Keratinocyte (primary cell): ENCODE data around the gene HECTD4. TPM values are rescaled to one million over a fixed set of nuclear protein-coding genes. Genes with fewer than 3 reads are reported as not detected.

ENCODE experiments used
- DNase-seq: peaks from one replicate; pipeline ENCODE4 v3.0.0-alpha.2; 2011; ENCODE audit warnings: low read depth, missing footprints, low spot score
- FAIRE-seq: peaks from 2 replicates; lab custom pipeline; 2011; peaks lifted over from hg19 to GRCh38; lab: Jason Lieb, UNC
- H2AFZ ChIP-seq: 2 replicates; pipeline ENCODE4 v1.6.0; 2012; ENCODE audit warnings: low read length, control low read depth, inconsistent platforms; ENCODE audit not compliant: control insufficient read depth
- H3K27ac ChIP-seq: 2 replicates; pipeline ENCODE4 v1.5.1; 2011; ENCODE audit warnings: low read length; ENCODE audit not compliant: control insufficient read depth, insufficient read depth
- H3K27me3 ChIP-seq: 3 replicates; pipeline ENCODE4 v1.6.0; 2011; ENCODE audit warnings: low read length; ENCODE audit not compliant: control insufficient read depth, insufficient read depth; ENCODE audit errors: extremely low read depth
- H3K36me3 ChIP-seq, 2 experiments: 2 replicates in 1 of 2; 3 replicates in 1 of 2; pipeline ENCODE4 v1.5.1; 2011; ENCODE audit warnings: low read length in 2 of 2, mild to moderate bottlenecking in 1 of 2; ENCODE audit not compliant: control insufficient read depth in 2 of 2, insufficient read depth in 2 of 2; ENCODE audit errors: extremely low read depth in 1 of 2
- H3K4me1 ChIP-seq: 3 replicates; pipeline ENCODE4 v1.5.1; 2011; ENCODE audit warnings: low read length; ENCODE audit not compliant: control insufficient read depth, insufficient read depth; ENCODE audit errors: extremely low read depth
- H3K4me2 ChIP-seq: 3 replicates; pipeline ENCODE4 v1.6.0; 2011; ENCODE audit warnings: low read depth, low read length; ENCODE audit not compliant: control insufficient read depth, insufficient read depth; ENCODE audit errors: extremely low read depth
- H3K4me3 ChIP-seq, 3 experiments: fragments of 200-600 bp in 1 of 3; sonication (generic) in 1 of 3; 2 replicates in 2 of 3; 3 replicates in 1 of 3; pipeline ENCODE4 v1.5.1; 2011 to 2016; ENCODE audit warnings: low read length in 3 of 3, mild to moderate bottlenecking in 3 of 3, control low read depth in 2 of 3, inconsistent platforms in 1 of 3, low read depth in 1 of 3, mixed read lengths in 1 of 3, mixed run types in 1 of 3, moderate library complexity in 1 of 3; ENCODE audit not compliant: control insufficient read depth in 2 of 3, insufficient read depth in 2 of 3; ENCODE audit errors: extremely low read depth in 1 of 3
- H3K79me2 ChIP-seq: 2 replicates; pipeline ENCODE4 v1.6.0; 2012; ENCODE audit warnings: low read length; ENCODE audit not compliant: control insufficient read depth, insufficient read depth
- H3K9ac ChIP-seq: 3 replicates; pipeline ENCODE4 v1.6.0; 2011; ENCODE audit warnings: low read length; ENCODE audit not compliant: control insufficient read depth, insufficient read depth; ENCODE audit errors: extremely low read depth
- H3K9me1 ChIP-seq: 3 replicates; pipeline ENCODE4 v1.6.0; 2011; ENCODE audit warnings: low read length; ENCODE audit not compliant: control insufficient read depth, insufficient read depth; ENCODE audit errors: extremely low read depth
- H3K9me3 ChIP-seq: 2 replicates; pipeline ENCODE4 v1.5.1; 2012; ENCODE audit warnings: low read depth, low read length; ENCODE audit not compliant: control insufficient read depth
- H4K20me1 ChIP-seq: 3 replicates; pipeline ENCODE4 v1.6.0; 2011; ENCODE audit warnings: low read length; ENCODE audit not compliant: control insufficient read depth, insufficient read depth; ENCODE audit errors: extremely low read depth
- EZH2 ChIP-seq: IDR thresholded peaks from one replicate; pipeline ENCODE4 v1.6.1; 2012; ENCODE audit warnings: inconsistent platforms, mild to moderate bottlenecking, low read length, moderate library complexity
- dilution Hi-C: fragments of 300-500 bp; cut with MboI; formaldehyde crosslinking; loops from one replicate; pipeline ENCODE4 v1.7.0; 2020; ENCODE audit warnings: low sequenced_read_pairs; ENCODE audit not compliant: extremely low pct_ligation_motif_present
- polyA plus RNA-seq, 5 experiments: library from polyadenylated mRNA; depleted of rRNA in 3 of 5; stranded (reverse) in 3 of 5; stranded (forward) in 1 of 5; unstranded in 1 of 5; fragments of >200 nt; gene quantifications; 1 replicate in 1 of 5; 2 replicates in 3 of 5; 3 replicates in 1 of 5; pipeline versions ENCODE4 v1.2.1 to v1.2.3, GENCODE V29; 2011 to 2012; ENCODE audit warnings: missing spikeins in 2 of 5, low read depth in 1 of 5, low replicate concordance in 1 of 5
- TF ChIP-seq, protein P1 (sequence below), 3 experiments: IDR thresholded peaks in 1 of 3; conservative IDR thresholded peaks in 1 of 3; optimal IDR thresholded peaks in 1 of 3; 2 replicates in 2 of 3; 3 replicates in 1 of 3; pipeline versions ENCODE3 to v1.5.1; 2011; ENCODE audit warnings: low read length in 3 of 3, mild to moderate bottlenecking in 3 of 3, moderate library complexity in 2 of 3, control low read depth in 1 of 3, inconsistent platforms in 1 of 3; ENCODE audit not compliant: insufficient read depth in 2 of 3; ENCODE audit errors: extremely low read depth in 1 of 3

HECTD4 gene
- polyA plus RNA-seq, 1 donor (not counting 4 experiments of a cell fraction or from before 2014, with no cell fraction given): 7.5 TPM

DNA sequence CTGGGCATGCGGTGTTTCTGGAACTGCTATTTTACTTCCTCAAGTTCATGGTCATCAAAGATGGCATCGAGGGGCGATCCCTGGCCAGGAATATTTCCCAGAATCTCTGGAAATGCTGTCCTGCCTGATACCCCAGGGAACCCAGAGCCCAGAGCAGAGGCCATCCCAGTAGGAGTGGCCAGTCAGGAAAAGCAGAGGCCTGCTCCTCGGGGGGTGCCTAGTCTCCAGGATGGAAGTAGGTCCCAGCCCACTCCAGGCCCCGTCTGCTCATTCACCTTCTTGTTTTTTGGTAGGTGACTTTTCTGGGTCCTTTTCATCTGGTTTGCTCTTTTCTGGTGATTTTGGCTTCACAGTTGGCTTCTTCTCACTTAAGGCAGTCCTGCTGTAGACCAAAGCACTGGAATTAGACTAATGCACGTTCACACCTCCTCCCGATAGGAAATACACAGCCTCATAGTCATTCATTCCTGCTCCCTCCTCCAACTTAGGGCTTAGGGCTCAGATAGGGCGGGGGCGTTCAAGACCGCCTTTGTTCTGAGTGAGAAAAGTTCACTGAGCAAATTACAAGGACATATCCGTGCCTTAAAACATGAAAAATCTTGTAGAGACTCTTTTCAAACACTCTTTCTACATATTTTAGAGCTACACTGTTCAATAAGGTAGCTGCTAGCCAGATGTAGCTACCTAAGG is 205.8 kb downstream of the HECTD4 start:
- dilution Hi-C loops: no loop called here
- H3K4me3 ChIP-seq: no peak overlapping the region
- no peaks in the 10 kb centered on the region for H3K4me1 ChIP-seq
- H3K27ac ChIP-seq: no peak overlapping the region
- no peaks in the 10 kb centered on the region for H3K9me3 ChIP-seq
- H3K9ac ChIP-seq: no peak overlapping the region
- H3K9me1 ChIP-seq: no peaks in the 10 kb centered on the region
- H3K36me3 ChIP-seq: peaks cover 9 to 21% of the 10 kb centered on the region in 2 experiments
- no peaks in the 10 kb centered on the region for H4K20me1 ChIP-seq
- FAIRE-seq: no peak
- no peaks in the 10 kb centered on the region for H3K27me3 ChIP-seq
- DNase-seq: no peak
- TF ChIP-seq, protein P1, sequence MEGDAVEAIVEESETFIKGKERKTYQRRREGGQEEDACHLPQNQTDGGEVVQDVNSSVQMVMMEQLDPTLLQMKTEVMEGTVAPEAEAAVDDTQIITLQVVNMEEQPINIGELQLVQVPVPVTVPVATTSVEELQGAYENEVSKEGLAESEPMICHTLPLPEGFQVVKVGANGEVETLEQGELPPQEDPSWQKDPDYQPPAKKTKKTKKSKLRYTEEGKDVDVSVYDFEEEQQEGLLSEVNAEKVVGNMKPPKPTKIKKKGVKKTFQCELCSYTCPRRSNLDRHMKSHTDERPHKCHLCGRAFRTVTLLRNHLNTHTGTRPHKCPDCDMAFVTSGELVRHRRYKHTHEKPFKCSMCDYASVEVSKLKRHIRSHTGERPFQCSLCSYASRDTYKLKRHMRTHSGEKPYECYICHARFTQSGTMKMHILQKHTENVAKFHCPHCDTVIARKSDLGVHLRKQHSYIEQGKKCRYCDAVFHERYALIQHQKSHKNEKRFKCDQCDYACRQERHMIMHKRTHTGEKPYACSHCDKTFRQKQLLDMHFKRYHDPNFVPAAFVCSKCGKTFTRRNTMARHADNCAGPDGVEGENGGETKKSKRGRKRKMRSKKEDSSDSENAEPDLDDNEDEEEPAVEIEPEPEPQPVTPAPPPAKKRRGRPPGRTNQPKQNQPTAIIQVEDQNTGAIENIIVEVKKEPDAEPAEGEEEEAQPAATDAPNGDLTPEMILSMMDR (optimal IDR thresholded peaks at IDR 0.05 in 1 of 3, IDR thresholded peaks at IDR 0.05 in 1 of 3, conservative IDR thresholded peaks at IDR 0.05 in 1 of 3; ENCODE audit: extremely low read depth in 1 of 3, insufficient read depth in 2 of 3, low read length in 3 of 3): no peak
- no peak for TF ChIP-seq EZH2
- H3K4me2 ChIP-seq: no peak overlapping the region
- H2AFZ ChIP-seq: no peak overlapping the region
- no peaks in the 10 kb centered on the region for H3K79me2 ChIP-seq

DNA sequence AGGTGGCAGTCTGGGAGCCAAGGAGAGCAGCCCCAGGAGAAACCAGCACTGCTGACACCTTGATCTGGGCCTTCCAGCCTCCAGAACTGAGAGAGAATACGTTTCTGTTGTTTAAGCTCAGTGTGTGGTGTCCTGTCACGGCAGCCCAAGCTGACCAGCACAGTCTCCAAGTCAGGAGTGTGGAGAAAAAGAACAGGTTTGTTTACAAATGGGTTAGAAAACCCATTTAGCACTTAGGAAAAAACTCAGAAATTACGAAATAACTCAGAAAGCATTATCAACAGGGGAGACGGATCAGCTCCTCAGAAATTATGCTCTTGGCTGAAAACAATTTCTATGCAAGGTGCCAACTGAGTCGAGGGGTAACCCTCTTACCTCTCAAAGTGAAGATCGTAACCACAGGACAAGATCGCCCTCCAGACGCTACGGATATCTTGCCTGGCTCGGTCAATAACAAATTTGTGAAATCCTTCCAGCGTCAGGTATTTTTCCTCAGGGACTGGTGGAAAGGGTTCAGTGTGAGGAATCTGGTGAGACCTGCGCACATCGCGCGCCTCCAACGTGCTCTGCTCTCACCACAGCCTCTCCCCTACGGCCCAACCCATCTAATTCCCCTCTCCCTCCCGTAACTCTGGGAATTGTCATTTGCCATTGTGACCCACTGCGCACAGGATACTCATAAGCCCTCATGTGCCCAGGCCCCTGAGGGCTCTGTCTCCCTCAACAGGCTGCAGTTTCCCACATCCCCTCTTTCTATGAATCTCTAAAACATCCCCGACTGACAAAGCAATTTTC is 206.7 kb downstream of the HECTD4 start:
- dilution Hi-C loops: no loop called here
- no peak for TF ChIP-seq EZH2
- no peak overlapping the region for H3K4me3 ChIP-seq
- H3K79me2 ChIP-seq: no peaks in the 10 kb centered on the region
- H3K9me1 ChIP-seq: no peaks in the 10 kb centered on the region
- H3K27ac ChIP-seq: no peak overlapping the region
- FAIRE-seq (no peak), DNase-seq (no peak)
- H2AFZ ChIP-seq: no peak overlapping the region
- no peaks in the 10 kb centered on the region for H3K9me3 ChIP-seq
- H3K4me2 ChIP-seq: no peak overlapping the region
- peaks cover 16 to 21% of the 10 kb centered on the region in 2 experiments for H3K36me3 ChIP-seq
- H3K4me1 ChIP-seq: no peaks in the 10 kb centered on the region
- H3K9ac ChIP-seq: no peak overlapping the region
- no peaks in the 10 kb centered on the region for H3K27me3 ChIP-seq
- no peaks in the 10 kb centered on the region for H4K20me1 ChIP-seq
